Sigmoid colon (tissue), 4 donors: ENCODE measurements around the gene BZW2.

ENCODE experiments used
- CTCF ChIP-seq, 4 experiments: fragments of 450-650 bp in 3 of 4; fragments of 200-600 bp in 1 of 4; IDR thresholded peaks; one replicate each; pipeline ENCODE4 v1.5.1; 2016 to 2019; ENCODE audit warnings: antibody characterized with exemption in 4 of 4, mild to moderate bottlenecking in 3 of 4, moderate library complexity in 2 of 4
- POLR2A ChIP-seq, 2 donors: fragments of 450-650 bp; IDR thresholded peaks; one replicate each; pipeline ENCODE4 v1.6.1; 2016; ENCODE audit warnings: antibody characterized with exemption in 2 of 2, mild to moderate bottlenecking in 2 of 2, moderate library complexity in 2 of 2
- POLR2AphosphoS5 ChIP-seq, 4 donors: sonication (generic); formaldehyde crosslinking; IDR thresholded peaks; one replicate each; pipeline ENCODE4 v1.6.1; 2017; ENCODE audit warnings: antibody characterized with exemption in 4 of 4

DNA sequence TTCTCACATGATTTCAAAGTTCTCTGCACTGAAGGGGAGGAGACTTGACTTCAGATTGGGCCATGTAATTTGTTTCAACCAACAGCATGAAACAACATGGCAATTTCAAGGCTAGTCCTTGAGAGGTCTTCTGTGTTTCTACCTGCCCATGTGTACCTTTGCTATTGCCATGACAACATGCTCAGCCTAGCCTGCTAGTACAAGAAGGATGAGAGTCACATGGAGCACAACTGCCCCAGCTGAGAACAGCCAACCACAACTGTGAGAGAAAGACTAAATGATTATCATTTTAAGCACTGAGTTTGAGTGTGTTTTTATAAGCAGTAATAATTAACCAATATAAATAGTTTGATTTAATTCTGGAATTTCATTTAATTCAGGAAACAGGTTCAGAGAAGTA lies 42.3 kb upstream of the BZW2 start:
- TF ChIP-seq CTCF (IDR thresholded peaks at IDR 0.05) (no peak), POLR2AphosphoS5 (IDR thresholded peaks at IDR 0.05) (no peak), POLR2A (IDR thresholded peaks at IDR 0.05) (no peak)
